GM19468 (cell line): ENCODE data around the gene MARF1.
"Not testable (repeated sequence)": the region's sequence is repeated elsewhere in the genome, so short reads cannot be mapped to it uniquely, and the experiment has no call there.

Source experiments
- ATAC-seq: cut with Tn5 transposase; IDR thresholded peaks from one replicate; pipeline ENCODE4 v1.9.1; 2021; ENCODE audit warnings: mild to moderate bottlenecking, moderate library complexity, moderate number of reproducible peaks; ENCODE audit not compliant: unreplicated experiment; ENCODE audit errors: extremely low read depth

Gene MARF1

GRCh38 chr16:15547072-15547767 is 95.7 kb downstream of the MARF1 start:
- not testable (repeated sequence) for ATAC-seq

GRCh38 chr16:15545544-15545943 is 97.4 kb downstream of the MARF1 start:
- ATAC-seq, result no peak

- ATAC-seq, result no peak
These were observed 98.5 kb downstream of the MARF1 start for GRCh38 chr16:15544405-15544804.
